T-cell (primary cell): ENCODE data around the gene TROAP. TPM values are rescaled to one million over a fixed set of nuclear protein-coding genes. Genes with fewer than 3 reads are reported as not detected.

Source experiments
- ATAC-seq, 4 experiments: fragments of 200-7000 bp in 3 of 4; fragments of 150-1000 bp in 1 of 4; cut with Tn5 transposase; replicated peaks in 1 of 4; 1 replicate in 3 of 4; 2 replicates in 1 of 4; pipeline ENCODE4 v1.10.0; 2021; ENCODE audit warnings: moderate library complexity in 3 of 4, mild to moderate bottlenecking in 2 of 4, moderate number of reproducible peaks in 1 of 4
- CTCF ChIA-PET, 2 donors: fragments of 300-600 bp; sonication (Branson Sonifier 250); formaldehyde crosslinking; loops; one replicate each; lab custom pipeline; 2022; ENCODE audit warnings: antibody characterized with exemption in 2 of 2; lab: Charles Lee
- POLR2A ChIA-PET, 2 donors: fragments of 300-600 bp; sonication (Branson Sonifier 250); formaldehyde crosslinking; loops; one replicate each; lab custom pipeline; 2022; ENCODE audit warnings: antibody characterized with exemption in 2 of 2; lab: Charles Lee
- DNase-seq, 35 experiments: peaks; one replicate each; pipeline versions ENCODE4 v3.0.0 to v3.0.0-alpha.2; 2013 to 2023
- H3K27ac ChIP-seq: one replicate; pipeline ENCODE4 v1.5.1; 2013; ENCODE audit warnings: low read length
- H3K27me3 ChIP-seq, 2 experiments: replicated peaks in 1 of 2; 1 replicate in 1 of 2; 2 replicates in 1 of 2; pipeline versions ENCODE4 v1.6.1 to v1.7.0; 2013; ENCODE audit warnings: low read length in 1 of 2, mixed read lengths in 1 of 2; ENCODE audit not compliant: control insufficient read depth in 2 of 2, insufficient read depth in 2 of 2; ENCODE audit errors: extremely low read depth in 1 of 2
- H3K36me3 ChIP-seq, 2 donors: 1 replicate in 1 of 2; 2 replicates in 1 of 2; pipeline versions ENCODE4 v1.6.1 to v1.7.0; 2013; ENCODE audit warnings: low read length in 1 of 2; ENCODE audit not compliant: control insufficient read depth in 2 of 2, insufficient read depth in 1 of 2; ENCODE audit errors: extremely low read depth in 1 of 2
- H3K4me1 ChIP-seq, 2 experiments: 1 replicate in 1 of 2; 2 replicates in 1 of 2; pipeline versions ENCODE4 v1.6.1 to v1.7.0; 2013; ENCODE audit warnings: low read length in 2 of 2, mixed read lengths in 1 of 2; ENCODE audit not compliant: insufficient read depth in 2 of 2, control insufficient read depth in 1 of 2; ENCODE audit errors: extremely low read depth in 1 of 2
- H3K4me3 ChIP-seq, 2 donors: 1 replicate in 1 of 2; 2 replicates in 1 of 2; pipeline versions ENCODE4 v1.5.1 to v1.7.0; 2013; ENCODE audit warnings: mild to moderate bottlenecking in 2 of 2, low read length in 1 of 2, moderate library complexity in 1 of 2; ENCODE audit not compliant: control insufficient read depth in 1 of 2; ENCODE audit errors: extremely low read depth in 1 of 2
- H3K9me3 ChIP-seq: 2 replicates; pipeline ENCODE4 v1.7.0; 2013
- H3K27ac Mint-ChIP-seq, 2 donors: one replicate each; pipeline ENCODE4 v1.8.0; 2020 to 2021; ENCODE audit warnings: mild to moderate bottlenecking in 2 of 2, mixed read lengths in 2 of 2
- H3K27me3 Mint-ChIP-seq, 2 donors: one replicate each; pipeline ENCODE4 v1.8.0; 2021 to 2022; ENCODE audit warnings: mixed read lengths in 2 of 2
- H3K36me3 Mint-ChIP-seq: one replicate; pipeline ENCODE4 v1.8.0; 2021; ENCODE audit warnings: mixed read lengths
- H3K4me1 Mint-ChIP-seq, 3 donors: one replicate each; pipeline ENCODE4 v1.8.0; 2020 to 2022; ENCODE audit warnings: mixed read lengths in 3 of 3, mild to moderate bottlenecking in 1 of 3
- H3K4me3 Mint-ChIP-seq, 3 donors: one replicate each; pipeline ENCODE4 v1.8.0; 2020 to 2022; ENCODE audit warnings: mild to moderate bottlenecking in 3 of 3, mixed read lengths in 3 of 3, moderate library complexity in 3 of 3
- H3K9me3 Mint-ChIP-seq, 3 donors: one replicate each; pipeline ENCODE4 v1.8.0; 2020 to 2022; ENCODE audit warnings: mixed read lengths in 3 of 3
- WGBS: methylation state at CpG from one replicate; pipeline ENCODE4 v1.1.5; 2013; ENCODE audit warnings: missing lambda C conversion rate; ENCODE audit not compliant: insufficient coverage; 5-methylcytosine and 5-hydroxymethylcytosine counted together
- total RNA-seq, 35 experiments: library from RNA in 6 of 35; stranded (reverse) in 6 of 35; fragments of 120-200 nt in 1 of 35; gene quantifications; one replicate each; pipeline versions ENCODE4 v1.2.1 to v1.2.4 and lab custom pipeline; 2013 to 2026

TROAP gene
- total RNA-seq, 5 donors from 2014 or later (not counting 1 experiment from before 2014, with no cell fraction given) = 0.98 to 1.9 (median 1.3) TPM

DNA sequence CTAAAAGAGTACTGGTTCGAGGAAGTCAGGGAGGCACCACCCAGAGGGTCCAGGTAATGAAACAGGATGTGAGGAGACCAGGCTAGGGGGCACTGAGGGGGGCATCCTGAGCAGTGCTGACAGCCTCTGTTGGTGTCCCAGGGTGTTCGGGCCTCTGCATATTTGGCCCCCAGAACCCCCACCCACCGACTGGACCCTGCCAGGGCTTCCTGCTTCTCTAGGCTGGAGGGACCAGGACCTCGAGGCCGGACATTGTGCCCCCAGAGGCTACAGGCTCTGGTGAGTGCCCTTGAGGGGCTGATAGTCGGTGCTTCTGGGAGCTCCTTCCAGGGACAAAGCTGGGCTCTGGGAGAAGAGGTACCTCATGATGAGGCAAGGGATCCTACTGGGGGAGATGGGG, 2.6 kb downstream of the TROAP start:
- CTCF ChIA-PET = no interaction called here
- no peaks in the 10 kb centered on the region for H3K9me3 Mint-ChIP-seq
- H3K27ac Mint-ChIP-seq = no peak overlapping the region

DNA sequence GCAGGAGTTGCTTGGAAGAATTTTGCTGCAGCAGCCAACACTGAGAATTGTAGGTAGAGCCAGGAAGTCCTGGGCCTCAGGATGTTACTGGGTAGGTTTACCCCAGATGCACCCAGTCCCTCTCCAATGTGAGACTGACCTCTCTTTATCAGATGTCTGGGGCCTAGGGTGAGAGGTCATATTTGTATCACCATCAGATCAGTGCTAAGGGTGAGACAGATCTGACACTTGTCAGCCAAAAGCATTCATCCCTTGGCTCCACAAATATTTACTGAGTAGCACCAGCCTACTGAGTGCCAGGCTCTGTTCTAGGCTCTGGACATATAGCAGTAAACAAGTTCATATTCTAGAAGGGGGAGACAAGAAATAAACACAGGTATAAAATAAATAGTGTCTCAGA, 4.3 kb downstream of the TROAP start:
- Histone ChIP-seq H3K4me1 (peaks cover 0 to 13% of the 10 kb centered on the region in 2 experiments), H3K36me3 (no peaks in the 10 kb centered on the region), H3K27ac (no peak overlapping the region), H3K4me3 (no peak overlapping the region), H3K9me3 (no peaks in the 10 kb centered on the region), H3K27me3 (peaks cover 0 to 22% of the 10 kb centered on the region in 2 experiments)
- no peak for ATAC-seq
- H3K36me3 Mint-ChIP-seq = no peaks in the 10 kb centered on the region
- ChIA-PET CTCF (no interaction called here), POLR2A (no interaction called here)
- peaks cover 10 to 15% (median 11%) of the 10 kb centered on the region in 3 donors for H3K4me1 Mint-ChIP-seq
- H3K4me3 Mint-ChIP-seq = no peak overlapping the region
- peaks cover 10% of the 10 kb centered on the region in 2 donors for H3K27me3 Mint-ChIP-seq
- H3K9me3 Mint-ChIP-seq = no peaks in the 10 kb centered on the region
- no peak for DNase-seq
- no peak overlapping the region for H3K27ac Mint-ChIP-seq

More for the DNA sequence above, 2.6 kb downstream of the TROAP start:
- no peak for DNase-seq
- H3K27me3 Mint-ChIP-seq = no peaks in the 10 kb centered on the region
- Histone ChIP-seq H3K9me3 (no peaks in the 10 kb centered on the region), H3K4me1 (peaks cover 5 to 22% of the 10 kb centered on the region in 2 experiments), H3K27ac (no peak overlapping the region), H3K27me3 (peaks cover 0 to 6% of the 10 kb centered on the region in 2 experiments), H3K36me3 (no peaks in the 10 kb centered on the region), H3K4me3 (no peak overlapping the region)
- ATAC-seq = no peak
- POLR2A ChIA-PET = no interaction called here
- 97% methylated on average over 6 of the region's 6 CpGs for WGBS
- H3K4me1 Mint-ChIP-seq = peaks cover 17 to 22% (median 20%) of the 10 kb centered on the region in 3 donors
- no peak overlapping the region for H3K4me3 Mint-ChIP-seq
- H3K36me3 Mint-ChIP-seq = no peaks in the 10 kb centered on the region

DNA sequence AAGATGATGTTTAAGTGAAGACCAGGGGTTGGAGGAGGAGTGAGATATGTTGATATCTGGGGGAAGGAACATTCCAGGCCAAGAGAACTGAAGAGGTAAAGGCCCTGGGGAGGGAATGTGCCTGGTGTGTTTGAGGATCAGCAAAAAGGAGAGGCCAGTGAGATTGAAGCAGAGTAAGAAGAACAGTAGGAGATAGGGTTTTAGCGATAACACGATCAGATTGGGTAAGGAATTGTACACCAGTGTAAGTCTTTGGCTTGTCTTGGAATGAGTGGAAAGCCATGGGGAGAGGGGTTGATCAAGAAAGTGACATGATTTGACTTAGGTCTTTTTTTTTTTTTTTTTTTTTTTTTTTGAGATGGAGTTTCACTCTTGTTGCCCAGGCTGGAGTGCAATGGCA, 4.8 kb downstream of the TROAP start:
- H3K36me3 ChIP-seq = no peaks in the 10 kb centered on the region
- H3K4me1 ChIP-seq = peaks cover 0 to 10% of the 10 kb centered on the region in 2 experiments
- CTCF ChIA-PET = interaction anchor here in 1 of 2 donors (0.6 kb wide), 1 partner anchor 243 kb away, joined by 4 read pairs; no protein-coding TSS in a partner anchor
- H3K27me3 ChIP-seq = peaks cover 0 to 27% of the 10 kb centered on the region in 2 experiments
- no peak for ATAC-seq
- DNase-seq = no peak
- POLR2A ChIA-PET = no interaction called here
- no peaks in the 10 kb centered on the region for H3K36me3 Mint-ChIP-seq
- peaks cover 15 to 16% of the 10 kb centered on the region in 2 donors for H3K27me3 Mint-ChIP-seq
- no peak overlapping the region for H3K27ac ChIP-seq
- no peaks in the 10 kb centered on the region for H3K9me3 Mint-ChIP-seq
- no peak overlapping the region for H3K27ac Mint-ChIP-seq
- H3K9me3 ChIP-seq = no peaks in the 10 kb centered on the region
- WGBS = 100% methylated on average over 2 of the region's 2 CpGs
- H3K4me3 ChIP-seq = no peak overlapping the region
- peaks cover 8 to 10% (median 8%) of the 10 kb centered on the region in 3 donors for H3K4me1 Mint-ChIP-seq
- no peak overlapping the region for H3K4me3 Mint-ChIP-seq

DNA sequence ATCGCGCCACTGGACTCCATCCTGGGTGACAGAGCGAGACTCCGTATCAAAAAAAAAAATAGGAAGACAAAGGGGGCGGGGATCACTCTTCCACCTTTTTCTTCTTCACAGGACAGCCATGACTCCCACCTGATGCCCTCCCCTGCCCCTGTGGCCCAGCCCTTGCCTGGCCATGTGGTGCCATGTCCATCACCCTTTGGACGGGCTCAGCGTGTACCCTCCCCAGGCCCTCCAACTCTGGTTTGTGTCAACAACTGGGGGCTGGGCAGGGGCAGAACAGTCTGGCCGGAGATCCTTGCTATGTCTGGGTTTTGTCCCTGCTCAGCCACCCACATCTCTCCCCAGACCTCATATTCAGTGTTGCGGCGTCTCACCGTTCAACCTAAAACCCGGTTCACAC, 5.8 kb downstream of the TROAP start:
- WGBS = 86% methylated on average over 5 of the region's 12 CpGs
- Histone ChIP-seq H3K4me3 (no peak overlapping the region), H3K27ac (no peak overlapping the region), H3K36me3 (no peaks in the 10 kb centered on the region), H3K27me3 (peaks cover 2 to 36% of the 10 kb centered on the region in 2 experiments), H3K9me3 (no peaks in the 10 kb centered on the region), H3K4me1 (peaks cover 0 to 7% of the 10 kb centered on the region in 2 experiments)
- POLR2A ChIA-PET = no interaction called here
- Mint-ChIP-seq H3K27me3 (peaks cover 19 to 22% of the 10 kb centered on the region in 2 donors), H3K9me3 (no peaks in the 10 kb centered on the region), H3K4me1 (peaks cover under 1 to 5% (median 4%) of the 10 kb centered on the region in 3 donors), H3K27ac (no peak overlapping the region), H3K36me3 (no peaks in the 10 kb centered on the region), H3K4me3 (no peak overlapping the region)
- DNase-seq (no peak), ATAC-seq (no peak)
- CTCF ChIA-PET = no interaction called here

DNA sequence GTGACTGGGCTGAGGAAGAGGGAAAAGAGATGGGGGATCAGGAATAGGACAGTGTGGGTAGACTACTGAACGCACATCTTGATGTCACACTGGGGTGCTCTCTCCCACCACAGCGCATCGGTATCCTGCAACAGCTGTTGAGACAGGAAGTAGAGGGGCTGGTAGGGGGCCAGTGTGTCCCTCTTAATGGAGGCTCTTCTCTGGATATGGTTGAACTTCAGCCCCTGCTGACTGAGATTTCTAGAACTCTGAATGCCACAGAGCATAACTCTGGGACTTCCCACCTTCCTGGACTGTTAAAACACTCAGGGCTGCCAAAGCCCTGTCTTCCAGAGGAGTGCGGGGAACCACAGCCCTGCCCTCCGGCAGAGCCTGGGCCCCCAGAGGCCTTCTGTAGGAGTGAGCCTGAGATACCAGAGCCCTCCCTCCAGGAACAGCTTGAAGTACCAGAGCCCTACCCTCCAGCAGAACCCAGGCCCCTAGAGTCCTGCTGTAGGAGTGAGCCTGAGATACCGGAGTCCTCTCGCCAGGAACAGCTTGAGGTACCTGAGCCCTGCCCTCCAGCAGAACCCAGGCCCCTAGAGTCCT, 7.1 kb downstream of the TROAP start:
- Histone ChIP-seq H3K9me3 (no peaks in the 10 kb centered on the region), H3K4me3 (no peak overlapping the region), H3K4me1 (peaks cover 0 to 5% of the 10 kb centered on the region in 2 experiments), H3K27ac (no peak overlapping the region), H3K36me3 (no peaks in the 10 kb centered on the region), H3K27me3 (peaks cover 2 to 49% of the 10 kb centered on the region in 2 experiments)
- H3K9me3 Mint-ChIP-seq = no peaks in the 10 kb centered on the region
- ChIA-PET POLR2A (no interaction called here), CTCF (interaction anchor here (0.7 to 1.1 kb wide), 2 partner anchors 16 to 28 kb away, joined by 3 to 5 read pairs; no protein-coding TSS in a partner anchor)
- DNase-seq (no peak), ATAC-seq (no peak)
- H3K27me3 Mint-ChIP-seq = peaks cover 28 to 34% of the 10 kb centered on the region in 2 donors
- H3K27ac Mint-ChIP-seq = no peak overlapping the region
- no peak overlapping the region for H3K4me3 Mint-ChIP-seq
- peaks cover 0 to 8% (median 4%) of the 10 kb centered on the region in 3 donors for H3K4me1 Mint-ChIP-seq
- H3K36me3 Mint-ChIP-seq = no peaks in the 10 kb centered on the region
- 100% methylated on average over 7 of the region's 7 CpGs for WGBS

DNA sequence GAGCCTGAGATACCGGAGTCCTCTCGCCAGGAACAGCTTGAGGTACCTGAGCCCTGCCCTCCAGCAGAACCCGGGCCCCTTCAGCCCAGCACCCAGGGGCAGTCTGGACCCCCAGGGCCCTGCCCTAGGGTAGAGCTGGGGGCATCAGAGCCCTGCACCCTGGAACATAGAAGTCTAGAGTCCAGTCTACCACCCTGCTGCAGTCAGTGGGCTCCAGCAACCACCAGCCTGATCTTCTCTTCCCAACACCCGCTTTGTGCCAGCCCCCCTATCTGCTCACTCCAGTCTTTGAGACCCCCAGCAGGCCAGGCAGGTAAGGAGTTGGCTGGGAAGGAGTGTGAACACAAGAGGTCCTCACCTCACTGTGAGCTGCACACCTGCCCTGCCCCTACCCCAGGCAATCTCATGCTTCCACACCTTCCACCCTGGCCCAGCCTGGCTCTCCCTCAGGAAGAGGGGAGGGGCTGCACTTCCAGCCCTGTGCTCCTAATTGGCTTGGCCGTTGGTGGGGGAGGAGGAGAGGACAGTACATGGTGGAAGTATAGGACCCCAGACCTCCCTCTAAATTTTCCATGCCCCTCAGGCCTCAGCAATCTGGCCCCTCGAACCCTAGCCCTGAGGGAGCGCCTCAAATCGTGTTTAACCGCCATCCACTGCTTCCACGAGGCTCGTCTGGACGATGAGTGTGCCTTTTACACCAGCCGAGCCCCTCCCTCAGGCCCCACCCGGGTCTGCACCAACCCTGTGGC, 7.8 kb downstream of the TROAP start:
- H3K9me3 ChIP-seq = no peaks in the 10 kb centered on the region
- no peak overlapping the region for H3K4me3 ChIP-seq
- peaks cover 0 to 13% (median 6%) of the 10 kb centered on the region in 3 donors for H3K4me1 Mint-ChIP-seq
- ATAC-seq = no peak
- no peaks in the 10 kb centered on the region for H3K36me3 Mint-ChIP-seq
- no peaks in the 10 kb centered on the region for H3K9me3 Mint-ChIP-seq
- POLR2A ChIA-PET = no interaction called here
- H3K36me3 ChIP-seq = no peaks in the 10 kb centered on the region
- peaks cover 0 to 7% of the 10 kb centered on the region in 2 experiments for H3K4me1 ChIP-seq
- no peak overlapping the region for H3K4me3 Mint-ChIP-seq
- DNase-seq = no peak
- H3K27me3 ChIP-seq = peaks cover 5 to 56% of the 10 kb centered on the region in 2 experiments
- 94% methylated on average over 10 of the region's 14 CpGs for WGBS
- no peak overlapping the region for H3K27ac ChIP-seq
- CTCF ChIA-PET = interaction anchor here (0.7 to 2.5 kb wide), 10 partner anchors 8 to 184 kb away, joined by 3 to 13 read pairs (median 6); partner anchors contain the start of gene TROAP (in 2 of the 2)
- H3K27ac Mint-ChIP-seq = no peak overlapping the region
- H3K27me3 Mint-ChIP-seq = peaks cover 35 to 41% of the 10 kb centered on the region in 2 donors
